Liver (tissue), 9 donors: ENCODE measurements around the gene SPAG9. TPM values are rescaled to one million over a fixed set of nuclear protein-coding genes. Genes with fewer than 3 reads are reported as not detected.
A peak's percentile ranks its signal among the peaks of the same experiment; 100 is the strongest.

Source experiments
- DNase-seq: peaks from one replicate; pipeline ENCODE4 v3.0.0-alpha.2; 2017; ENCODE audit warnings: low spot score
- H3K27ac ChIP-seq, 2 donors: one replicate each; pipeline ENCODE4 v1.7.0; 2013; ENCODE audit warnings: inconsistent platforms in 2 of 2, low read length in 2 of 2, control low read depth in 1 of 2, low read depth in 1 of 2, mild to moderate bottlenecking in 1 of 2
- H3K27me3 ChIP-seq, 4 donors: one replicate each; pipeline versions ENCODE4 v1.6.1 to v1.7.0; 2013; ENCODE audit warnings: low read length in 3 of 4, inconsistent platforms in 1 of 4, mild to moderate bottlenecking in 1 of 4, moderate library complexity in 1 of 4; ENCODE audit not compliant: control insufficient read depth in 4 of 4, insufficient read depth in 4 of 4
- H3K36me3 ChIP-seq, 4 donors: one replicate each; pipeline versions ENCODE4 v1.6.1 to v1.7.0; 2013; ENCODE audit warnings: low read length in 3 of 4, mild to moderate bottlenecking in 3 of 4, low read depth in 1 of 4, moderate library complexity in 1 of 4; ENCODE audit not compliant: control insufficient read depth in 4 of 4, insufficient read depth in 3 of 4
- H3K4me1 ChIP-seq, 4 donors: one replicate each; pipeline versions ENCODE4 v1.6.1 to v1.7.0; 2013; ENCODE audit warnings: low read length in 3 of 4, mild to moderate bottlenecking in 3 of 4, moderate library complexity in 1 of 4; ENCODE audit not compliant: control insufficient read depth in 4 of 4, insufficient read depth in 4 of 4
- H3K4me3 ChIP-seq, 3 donors: one replicate each; pipeline versions ENCODE4 v1.6.1 to v1.7.0; 2013; ENCODE audit warnings: low read length in 3 of 3, control low read depth in 1 of 3, low read depth in 1 of 3, mild to moderate bottlenecking in 1 of 3
- H3K9ac ChIP-seq, 2 donors: one replicate each; pipeline ENCODE4 v1.7.0; 2013; ENCODE audit warnings: low read length in 2 of 2, mild to moderate bottlenecking in 2 of 2, moderate library complexity in 2 of 2, control low read depth in 1 of 2, low read depth in 1 of 2
- H3K9me3 ChIP-seq, 4 donors: one replicate each; pipeline versions ENCODE4 v1.6.1 to v1.7.0; 2013; ENCODE audit warnings: low read length in 3 of 4; ENCODE audit not compliant: control insufficient read depth in 4 of 4
- EGR1 ChIP-seq, 2 donors: IDR thresholded peaks; 2 replicates each; pipeline ENCODE4 v1.6.1; 2016 to 2018; ENCODE audit warnings: antibody characterized with exemption in 2 of 2, low read depth in 2 of 2
- FOXA1 ChIP-seq: IDR thresholded peaks from 2 replicates; pipeline ENCODE4 v1.6.1; 2016; ENCODE audit warnings: antibody characterized with exemption
- FOXA2 ChIP-seq: IDR thresholded peaks from 2 replicates; pipeline ENCODE4 v1.6.1; 2016; ENCODE audit warnings: antibody characterized with exemption
- GABPA ChIP-seq, 2 donors: IDR thresholded peaks in 1 of 2; conservative IDR thresholded peaks in 1 of 2; 2 replicates each; pipeline ENCODE4 v1.6.1; 2016; ENCODE audit warnings: antibody characterized with exemption in 2 of 2, mild to moderate bottlenecking in 1 of 2, moderate library complexity in 1 of 2
- HNF4A ChIP-seq, 2 donors: conservative IDR thresholded peaks; 2 replicates each; pipeline ENCODE4 v1.6.1; 2016; ENCODE audit warnings: antibody characterized with exemption in 2 of 2, mild to moderate bottlenecking in 2 of 2
- HNF4G ChIP-seq: IDR thresholded peaks from 2 replicates; pipeline ENCODE4 v1.6.1; 2016; ENCODE audit warnings: antibody characterized with exemption
- JUND ChIP-seq, 2 donors: IDR thresholded peaks; 2 replicates each; pipeline ENCODE4 v1.6.1; 2016; ENCODE audit warnings: antibody characterized with exemption in 2 of 2
- MAX ChIP-seq: IDR thresholded peaks from 2 replicates; pipeline ENCODE4 v1.6.1; 2016; ENCODE audit warnings: antibody characterized with exemption
- NR2F2 ChIP-seq: IDR thresholded peaks from 2 replicates; pipeline ENCODE4 v1.6.1; 2016; ENCODE audit warnings: antibody characterized with exemption
- RAD21 ChIP-seq, 2 donors: IDR thresholded peaks; 2 replicates each; pipeline ENCODE4 v1.6.1; 2016; ENCODE audit warnings: antibody characterized with exemption in 2 of 2, mild to moderate bottlenecking in 2 of 2
- REST ChIP-seq: IDR thresholded peaks from 2 replicates; pipeline ENCODE4 v1.6.1; 2016; ENCODE audit warnings: antibody characterized with exemption, mild to moderate bottlenecking
- RXRA ChIP-seq, 2 donors: IDR thresholded peaks; 2 replicates each; pipeline ENCODE4 v1.6.1; 2017 to 2018; ENCODE audit warnings: antibody characterized with exemption in 2 of 2, mild to moderate bottlenecking in 1 of 2
- SP1 ChIP-seq: IDR thresholded peaks from 2 replicates; pipeline ENCODE4 v1.6.1; 2018; ENCODE audit warnings: antibody characterized with exemption, mild to moderate bottlenecking
- TAF1 ChIP-seq: conservative IDR thresholded peaks from 2 replicates; pipeline ENCODE4 v1.6.1; 2016; ENCODE audit warnings: antibody characterized with exemption, mild to moderate bottlenecking
- YY1 ChIP-seq: IDR thresholded peaks from 2 replicates; pipeline ENCODE4 v1.6.1; 2016; ENCODE audit warnings: antibody characterized with exemption, mild to moderate bottlenecking
- WGBS: extraction: QIAGEN DNeasy Blood & Tissue Kit; methylation state at CpG from one replicate; pipeline ENCODE4 v1.1.7; 2013; 5-methylcytosine and 5-hydroxymethylcytosine counted together
- polyA plus RNA-seq, 2 donors: library from polyadenylated mRNA; stranded (reverse) in 1 of 2; unstranded in 1 of 2; fragments of 200-250 nt in 1 of 2; fragments of >200 nt in 1 of 2; fragmentation: Nextera tagmentation in 1 of 2; extraction: Ambion mirVana in 1 of 2; gene quantifications; one replicate each; pipeline versions ENCODE4 v1.2.1 to v1.2.3, GENCODE V29; 2013 to 2015
- total RNA-seq, 2 donors: library from RNA; depleted of rRNA; stranded (reverse); fragments of >200 nt; gene quantifications; one replicate each; pipeline ENCODE4 v1.2.3, GENCODE V29; 2014
- TF ChIP-seq, protein P1 (sequence below): IDR thresholded peaks from 2 replicates; pipeline ENCODE4 v1.6.1; 2016; ENCODE audit warnings: antibody characterized with exemption
- TF ChIP-seq, protein P2 (sequence below): IDR thresholded peaks from 2 replicates; pipeline ENCODE4 v1.6.1; 2016; ENCODE audit warnings: antibody characterized with exemption
- TF ChIP-seq, protein P3 (sequence below): fragments of 150-350 bp; IDR thresholded peaks from 2 replicates; pipeline ENCODE4 v1.5.1; 2017; ENCODE audit warnings: improper control_type of control experiment, low read depth, low read length; ENCODE audit not compliant: missing input control
- donor health status: healthy.
- donor health status: healthy.
- donor health status: healthy.
- donor health status: healthy.
- donor health status: healthy.

Gene SPAG9
- total and polyA plus RNA-seq, 4 donors: 12.0 to 94.0 (median 18.4) TPM

- peak overlapping the region; percentile 30 to 84 (median 55) for H3K4me3 ChIP-seq
- H3K27ac ChIP-seq: peak overlapping the region; percentile 97
- 18% methylated on average over 23 of the region's 23 CpGs for WGBS
- peak; percentile 77 for DNase-seq
- TF ChIP-seq EGR1 (IDR thresholded peaks at IDR 0.05; ENCODE audit: low read depth in 2 of 2) (peak; percentile 100), MAX (peak; percentile 58), HNF4G (no peak), NR2F2 (no peak), HNF4A (conservative IDR thresholded peaks at IDR 0.05) (peak; percentile 33 to 43), REST (peak; percentile 88), SP1 (peak; percentile 39), JUND (IDR thresholded peaks at IDR 0.05) (peak; percentile 58 to 83), RAD21 (IDR thresholded peaks at IDR 0.05) (peak; percentile 19 to 24), YY1 (peak; percentile 23), TAF1 (peak; percentile 97), GABPA (IDR thresholded peaks at IDR 0.05 in 1 of 2, conservative IDR thresholded peaks at IDR 0.05 in 1 of 2) (peak in 1 of 2 donors; percentile 58), FOXA2 (peak; percentile 40), RXRA (IDR thresholded peaks at IDR 0.05) (peak; percentile 27 to 49), FOXA1 (peak; percentile 21)
- TF ChIP-seq, protein P1, sequence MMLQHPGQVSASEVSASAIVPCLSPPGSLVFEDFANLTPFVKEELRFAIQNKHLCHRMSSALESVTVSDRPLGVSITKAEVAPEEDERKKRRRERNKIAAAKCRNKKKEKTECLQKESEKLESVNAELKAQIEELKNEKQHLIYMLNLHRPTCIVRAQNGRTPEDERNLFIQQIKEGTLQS: no peak
- TF ChIP-seq, protein P2, sequence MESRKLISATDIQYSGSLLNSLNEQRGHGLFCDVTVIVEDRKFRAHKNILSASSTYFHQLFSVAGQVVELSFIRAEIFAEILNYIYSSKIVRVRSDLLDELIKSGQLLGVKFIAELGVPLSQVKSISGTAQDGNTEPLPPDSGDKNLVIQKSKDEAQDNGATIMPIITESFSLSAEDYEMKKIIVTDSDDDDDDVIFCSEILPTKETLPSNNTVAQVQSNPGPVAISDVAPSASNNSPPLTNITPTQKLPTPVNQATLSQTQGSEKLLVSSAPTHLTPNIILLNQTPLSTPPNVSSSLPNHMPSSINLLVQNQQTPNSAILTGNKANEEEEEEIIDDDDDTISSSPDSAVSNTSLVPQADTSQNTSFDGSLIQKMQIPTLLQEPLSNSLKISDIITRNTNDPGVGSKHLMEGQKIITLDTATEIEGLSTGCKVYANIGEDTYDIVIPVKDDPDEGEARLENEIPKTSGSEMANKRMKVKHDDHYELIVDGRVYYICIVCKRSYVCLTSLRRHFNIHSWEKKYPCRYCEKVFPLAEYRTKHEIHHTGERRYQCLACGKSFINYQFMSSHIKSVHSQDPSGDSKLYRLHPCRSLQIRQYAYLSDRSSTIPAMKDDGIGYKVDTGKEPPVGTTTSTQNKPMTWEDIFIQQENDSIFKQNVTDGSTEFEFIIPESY: no peak
- TF ChIP-seq, protein P3, sequence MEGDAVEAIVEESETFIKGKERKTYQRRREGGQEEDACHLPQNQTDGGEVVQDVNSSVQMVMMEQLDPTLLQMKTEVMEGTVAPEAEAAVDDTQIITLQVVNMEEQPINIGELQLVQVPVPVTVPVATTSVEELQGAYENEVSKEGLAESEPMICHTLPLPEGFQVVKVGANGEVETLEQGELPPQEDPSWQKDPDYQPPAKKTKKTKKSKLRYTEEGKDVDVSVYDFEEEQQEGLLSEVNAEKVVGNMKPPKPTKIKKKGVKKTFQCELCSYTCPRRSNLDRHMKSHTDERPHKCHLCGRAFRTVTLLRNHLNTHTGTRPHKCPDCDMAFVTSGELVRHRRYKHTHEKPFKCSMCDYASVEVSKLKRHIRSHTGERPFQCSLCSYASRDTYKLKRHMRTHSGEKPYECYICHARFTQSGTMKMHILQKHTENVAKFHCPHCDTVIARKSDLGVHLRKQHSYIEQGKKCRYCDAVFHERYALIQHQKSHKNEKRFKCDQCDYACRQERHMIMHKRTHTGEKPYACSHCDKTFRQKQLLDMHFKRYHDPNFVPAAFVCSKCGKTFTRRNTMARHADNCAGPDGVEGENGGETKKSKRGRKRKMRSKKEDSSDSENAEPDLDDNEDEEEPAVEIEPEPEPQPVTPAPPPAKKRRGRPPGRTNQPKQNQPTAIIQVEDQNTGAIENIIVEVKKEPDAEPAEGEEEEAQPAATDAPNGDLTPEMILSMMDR: no peak
- no peaks in the 10 kb centered on the region for H3K9me3 ChIP-seq
- H3K36me3 ChIP-seq: no peaks in the 10 kb centered on the region
- H3K27me3 ChIP-seq: no peaks in the 10 kb centered on the region
- peak overlapping the region; percentile 88 to 100 for H3K9ac ChIP-seq
- peaks cover 6 to 45% (median 35%) of the 10 kb centered on the region in 4 donors for H3K4me1 ChIP-seq
These were observed 1.2 kb upstream of the SPAG9 start for GRCh38 chr17:51121620-51122472.
